HL-60 (cell line): Measurements from ENCODE around the gene SLBP.

Experiments used
- POLR2AphosphoS5 ChIP-seq: IDR thresholded peaks from 2 replicates; pipeline ENCODE4 v1.6.1; 2012; ENCODE audit warnings: low read depth
- TF ChIP-seq, protein P1 (sequence below): IDR thresholded peaks from one replicate; pipeline ENCODE4 v1.5.1; 2011; ENCODE audit warnings: low read length, control low read depth, inconsistent platforms; ENCODE audit not compliant: insufficient read depth

DNA sequence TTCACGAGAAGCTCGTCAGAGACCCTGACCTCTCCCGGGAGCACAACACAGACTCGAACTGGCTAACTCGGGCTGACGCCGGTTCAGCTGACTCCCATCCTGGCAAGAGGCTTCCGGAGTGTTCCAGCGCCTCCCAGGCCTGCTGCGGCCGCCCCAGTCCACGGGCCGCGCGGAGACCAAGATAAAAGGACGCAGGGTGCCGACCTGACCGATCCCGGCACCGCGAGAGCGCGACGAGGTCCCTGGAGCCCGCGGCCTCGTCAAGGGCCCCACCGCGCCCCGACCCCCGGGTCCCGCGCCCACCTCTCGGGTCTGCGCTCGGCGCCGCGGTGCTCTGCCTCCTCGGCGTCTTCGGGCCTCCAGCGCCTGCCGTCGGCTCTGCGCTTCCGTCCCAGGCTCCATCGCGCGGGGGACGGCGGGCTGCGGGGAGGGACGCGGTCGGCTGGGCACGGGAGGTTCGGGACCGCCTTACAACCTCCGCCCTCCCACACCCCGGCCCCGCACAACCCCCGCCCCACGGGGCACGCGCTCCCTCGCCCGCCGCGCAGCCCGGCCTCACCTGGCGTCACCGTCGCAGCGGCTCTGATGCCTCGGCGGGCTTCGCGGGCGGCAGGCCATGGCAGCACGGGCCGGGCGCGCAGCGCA is 426 bp downstream of the SLBP start:
- TF ChIP-seq, protein P1, sequence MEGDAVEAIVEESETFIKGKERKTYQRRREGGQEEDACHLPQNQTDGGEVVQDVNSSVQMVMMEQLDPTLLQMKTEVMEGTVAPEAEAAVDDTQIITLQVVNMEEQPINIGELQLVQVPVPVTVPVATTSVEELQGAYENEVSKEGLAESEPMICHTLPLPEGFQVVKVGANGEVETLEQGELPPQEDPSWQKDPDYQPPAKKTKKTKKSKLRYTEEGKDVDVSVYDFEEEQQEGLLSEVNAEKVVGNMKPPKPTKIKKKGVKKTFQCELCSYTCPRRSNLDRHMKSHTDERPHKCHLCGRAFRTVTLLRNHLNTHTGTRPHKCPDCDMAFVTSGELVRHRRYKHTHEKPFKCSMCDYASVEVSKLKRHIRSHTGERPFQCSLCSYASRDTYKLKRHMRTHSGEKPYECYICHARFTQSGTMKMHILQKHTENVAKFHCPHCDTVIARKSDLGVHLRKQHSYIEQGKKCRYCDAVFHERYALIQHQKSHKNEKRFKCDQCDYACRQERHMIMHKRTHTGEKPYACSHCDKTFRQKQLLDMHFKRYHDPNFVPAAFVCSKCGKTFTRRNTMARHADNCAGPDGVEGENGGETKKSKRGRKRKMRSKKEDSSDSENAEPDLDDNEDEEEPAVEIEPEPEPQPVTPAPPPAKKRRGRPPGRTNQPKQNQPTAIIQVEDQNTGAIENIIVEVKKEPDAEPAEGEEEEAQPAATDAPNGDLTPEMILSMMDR: no peak
- no peak for TF ChIP-seq POLR2AphosphoS5
